HepG2 (cell line): ENCODE measurements around the gene SGPP1. TPM values are rescaled to one million over a fixed set of nuclear protein-coding genes. Genes with fewer than 3 reads are reported as not detected.

Experiments used
- ATAC-seq: fragments of 200-7000 bp; cut with Tn5 transposase; 3 replicates; pipeline ENCODE4 v1.9.1; 2020; ENCODE audit warnings: mild to moderate bottlenecking, moderate library complexity
- BruUV-seq: library from RNA; stranded (reverse); fragments of 400-500 nt; replicated peaks from 2 replicates; lab custom pipeline; 2021; lab: Mats Ljungman, UMichigan
- CTCF ChIA-PET: fragments of 300-600 bp; formaldehyde crosslinking; extraction: SDS; loops from one replicate; lab custom pipeline; 2021; ENCODE audit warnings: low total read pairs, inconsistent platforms, low intra/inter-chr PET ratio; lab: Yijun Ruan, JAX
- POLR2A ChIA-PET: fragments of 350-600 bp; sonication (Branson Sonifier 250); formaldehyde crosslinking; loops from one replicate; lab custom pipeline; 2020; ENCODE audit warnings: antibody characterized with exemption, inconsistent platforms; lab: Yijun Ruan, JAX
- DNase-seq: peaks from one replicate; pipeline ENCODE4 v3.0.0-alpha.2; 2015; ENCODE audit warnings: low spot score
- FAIRE-seq: peaks from 3 replicates; lab custom pipeline; 2011; peaks lifted over from hg19 to GRCh38; lab: Jason Lieb, UNC
- H2AFZ ChIP-seq: one replicate; pipeline ENCODE4 v1.6.1; 2011; ENCODE audit warnings: low read length, inconsistent platforms
- H3K27ac ChIP-seq: fragments of 300-600 bp; 3 replicates; pipeline ENCODE4 v1.8.0; 2011; ENCODE audit warnings: mixed run types, mild to moderate bottlenecking, mixed read lengths, low read length, inconsistent platforms; ENCODE audit not compliant: insufficient read depth; ENCODE audit errors: extremely low read length
- H3K27me3 ChIP-seq, 2 experiments: fragments of 200-600 bp in 1 of 2; 2 replicates in 1 of 2; 3 replicates in 1 of 2; pipeline versions ENCODE4 v1.6.0 to v1.8.0; 2011; ENCODE audit warnings: low read length in 2 of 2, mild to moderate bottlenecking in 2 of 2, moderate library complexity in 2 of 2, inconsistent platforms in 1 of 2; ENCODE audit not compliant: insufficient read depth in 2 of 2, control insufficient read depth in 1 of 2
- H3K36me3 ChIP-seq, 2 experiments: fragments of 200-600 bp in 1 of 2; replicated peaks in 1 of 2; 2 replicates in 1 of 2; 3 replicates in 1 of 2; pipeline versions ENCODE4 v1.5.1 to v1.8.0; 2011; ENCODE audit warnings: low read length in 2 of 2, inconsistent platforms in 1 of 2; ENCODE audit not compliant: insufficient read depth in 2 of 2, control insufficient read depth in 1 of 2
- H3K4me1 ChIP-seq: 2 replicates; pipeline ENCODE4 v1.5.1; 2012; ENCODE audit warnings: low read length, inconsistent platforms; ENCODE audit not compliant: insufficient read depth
- H3K4me2 ChIP-seq: 2 replicates; pipeline ENCODE4 v1.6.0; 2011; ENCODE audit warnings: low read depth, low read length, inconsistent platforms
- H3K4me3 ChIP-seq, 3 experiments: fragments of 200-600 bp in 1 of 3; sonication (generic), shearing (Covaris generic) in 1 of 3; replicated peaks in 1 of 3; 2 replicates each; pipeline ENCODE4 v1.5.1; 2011 to 2016; ENCODE audit warnings: low read length in 3 of 3, inconsistent platforms in 2 of 3, low read depth in 2 of 3, mild to moderate bottlenecking in 2 of 3, control low read depth in 1 of 3, mixed read lengths in 1 of 3; ENCODE audit not compliant: insufficient read depth in 1 of 3
- H3K79me2 ChIP-seq: one replicate; pipeline ENCODE4 v1.6.1; 2011; ENCODE audit warnings: low read length, inconsistent platforms; ENCODE audit not compliant: insufficient read depth
- H3K9ac ChIP-seq: 2 replicates; pipeline ENCODE4 v1.6.0; 2011; ENCODE audit warnings: mild to moderate bottlenecking, low read depth, low read length, inconsistent platforms; ENCODE audit not compliant: insufficient read depth
- H3K9me3 ChIP-seq: 2 replicates; pipeline ENCODE4 v1.5.1; 2012; ENCODE audit warnings: mild to moderate bottlenecking, low read length
- H4K20me1 ChIP-seq: 2 replicates; pipeline ENCODE4 v1.6.0; 2011; ENCODE audit warnings: inconsistent platforms, mild to moderate bottlenecking, low read length, moderate library complexity; ENCODE audit not compliant: insufficient read depth
- CENPX ChIP-seq: sonication (generic); formaldehyde crosslinking; IDR thresholded peaks from 2 replicates; pipeline ENCODE4 v1.9.0; 2021; ENCODE audit warnings: mild to moderate bottlenecking, missing genetic modification reagents, moderate library complexity
- FOXK1 ChIP-seq: sonication (generic); formaldehyde crosslinking; IDR thresholded peaks from 2 replicates; pipeline ENCODE4 v1.4.0; 2020; ENCODE audit warnings: low read depth, missing genetic modification reagents, borderline replicate concordance
- HNF4G ChIP-seq, 2 experiments: sonication (generic) in 1 of 2; formaldehyde crosslinking in 1 of 2; IDR thresholded peaks; 2 replicates each; pipeline versions ENCODE4 v1.4.0 to v1.6.1; 2011 to 2020; ENCODE audit warnings: borderline replicate concordance in 2 of 2, low read depth in 2 of 2, mild to moderate bottlenecking in 2 of 2, low read length in 1 of 2, missing genetic modification reagents in 1 of 2, moderate library complexity in 1 of 2
- HOXA7 ChIP-seq: sonication (generic); formaldehyde crosslinking; IDR thresholded peaks from 2 replicates; pipeline ENCODE4 v1.8.1; 2022; ENCODE audit warnings: mild to moderate bottlenecking, missing genetic modification reagents, moderate library complexity
- JUND ChIP-seq: sonication (generic); formaldehyde crosslinking; IDR thresholded peaks from 2 replicates; pipeline ENCODE4 v1.8.0; 2022; ENCODE audit warnings: mild to moderate bottlenecking, missing genetic modification reagents
- MTA3 ChIP-seq: sonication (generic); formaldehyde crosslinking; IDR thresholded peaks from 2 replicates; pipeline ENCODE4 v1.4.0; 2020; ENCODE audit warnings: missing genetic modification reagents
- NR2F6 ChIP-seq, 2 experiments: IDR thresholded peaks; 2 replicates each; pipeline ENCODE4 v1.6.1; 2016; ENCODE audit warnings: antibody characterized with exemption in 1 of 2, mild to moderate bottlenecking in 1 of 2
- NRL ChIP-seq: sonication (generic); formaldehyde crosslinking; IDR thresholded peaks from 2 replicates; pipeline ENCODE4 v1.5.0; 2020; ENCODE audit warnings: missing genetic modification reagents, mild to moderate bottlenecking, moderate library complexity, borderline replicate concordance
- PPARG ChIP-seq: conservative IDR thresholded peaks from 2 replicates; pipeline ENCODE4 v1.6.1; 2016; ENCODE audit warnings: missing biosample characterization, missing genetic modification reagents
- SNAI1 ChIP-seq: sonication (generic); formaldehyde crosslinking; IDR thresholded peaks from 2 replicates; pipeline ENCODE4 v1.5.0; 2020; ENCODE audit warnings: mild to moderate bottlenecking, missing genetic modification reagents, borderline replicate concordance
- STAG1 ChIP-seq: sonication (generic); formaldehyde crosslinking; IDR thresholded peaks from 2 replicates; pipeline ENCODE4 v1.4.0; 2020; ENCODE audit warnings: missing genetic modification reagents
- ZKSCAN1 ChIP-seq: fragments of 150-350 bp; IDR thresholded peaks from 2 replicates; pipeline ENCODE4 v1.6.1; 2014; ENCODE audit warnings: low read length
- ZMYM3 ChIP-seq: sonication (generic); formaldehyde crosslinking; IDR thresholded peaks from 2 replicates; pipeline ENCODE4 v1.5.1; 2020; ENCODE audit warnings: mild to moderate bottlenecking, missing genetic modification reagents
- ZMYM4 ChIP-seq: sonication (generic); formaldehyde crosslinking; IDR thresholded peaks from 2 replicates; pipeline ENCODE4 v1.8.1; 2023; ENCODE audit warnings: mild to moderate bottlenecking, missing genetic modification reagents
- ZNF12 ChIP-seq: sonication (generic); formaldehyde crosslinking; IDR thresholded peaks from 2 replicates; pipeline ENCODE4 v1.5.0; 2020; ENCODE audit warnings: missing genetic modification reagents
- ZNF121 ChIP-seq: sonication (generic); formaldehyde crosslinking; IDR thresholded peaks from 2 replicates; pipeline ENCODE4 v1.5.0; 2020; ENCODE audit warnings: mild to moderate bottlenecking, missing genetic modification reagents
- ZNF331 ChIP-seq: sonication (generic); formaldehyde crosslinking; IDR thresholded peaks from 2 replicates; pipeline ENCODE4 v1.4.0; 2020; ENCODE audit warnings: missing genetic modification reagents
- ZNF34 ChIP-seq: sonication (generic); formaldehyde crosslinking; IDR thresholded peaks from 2 replicates; pipeline ENCODE4 v1.4.0; 2020; ENCODE audit warnings: mild to moderate bottlenecking, missing genetic modification reagents, borderline replicate concordance
- ZNF446 ChIP-seq: sonication (generic); formaldehyde crosslinking; IDR thresholded peaks from 2 replicates; pipeline ENCODE4 v1.5.0; 2020; ENCODE audit warnings: mild to moderate bottlenecking, missing genetic modification reagents
- ZNF614 ChIP-seq: IDR thresholded peaks from 2 replicates; pipeline ENCODE4 v1.6.1; 2018; ENCODE audit warnings: missing biosample characterization, missing genetic modification reagents, inconsistent platforms, borderline replicate concordance
- ZNF660 ChIP-seq: sonication (generic); formaldehyde crosslinking; IDR thresholded peaks from 2 replicates; pipeline ENCODE4 v1.5.1; 2020; ENCODE audit warnings: mild to moderate bottlenecking, low read depth, missing genetic modification reagents, borderline replicate concordance
- WGBS: methylation state at CpG from one replicate; pipeline ENCODE4 v1.1.6; 2017; ENCODE audit warnings: low lambda C conversion rate; 5-methylcytosine and 5-hydroxymethylcytosine counted together
- in situ Hi-C: cut with HindIII; loops from 2 replicates; pipeline ENCODE4 v1.10.0; 2017; ENCODE audit warnings: low pct_unique_long_range_greater_than_20kb; ENCODE audit not compliant: extremely low pct_ligation_motif_present
- intact Hi-C: fragments of 100-400 bp; cut with micrococcal nuclease; formaldehyde crosslinking; loops from one replicate; pipeline ENCODE4 v1.10.0; 2022; ENCODE audit not compliant: unreplicated experiment
- polyA plus RNA-seq, 8 experiments: library from polyadenylated mRNA; depleted of rRNA in 3 of 8; stranded (reverse) in 7 of 8; unstranded in 1 of 8; fragments of >200 nt; fragmentation: Illumina TruSeq in 4 of 8; extraction: Trizol in 4 of 8; gene quantifications; 2 replicates each; pipeline versions ENCODE4 v1.2.1 to v1.2.3, GENCODE V29; 2011 to 2016; ENCODE audit warnings: low read depth in 4 of 8, missing spikeins in 1 of 8, mixed read lengths in 1 of 8; ENCODE audit not compliant: insufficient read depth in 1 of 8
- total RNA-seq, 5 experiments: library from RNA; depleted of rRNA; stranded (reverse); fragments of >200 nt; fragmentation: Illumina TruSeq; extraction: Trizol; gene quantifications; 2 replicates each; pipeline ENCODE4 v1.2.3, GENCODE V29; 2016; ENCODE audit warnings: low read depth in 1 of 5
- TF ChIP-seq, protein P1 (sequence below): sonication (generic); formaldehyde crosslinking; IDR thresholded peaks from 2 replicates; pipeline ENCODE4 v1.4.0; 2020; ENCODE audit warnings: mild to moderate bottlenecking, low read depth, missing genetic modification reagents
- TF ChIP-seq, protein P2 (sequence below): sonication (generic); formaldehyde crosslinking; IDR thresholded peaks from 2 replicates; pipeline ENCODE4 v1.4.0; 2020; ENCODE audit warnings: missing genetic modification reagents

The SGPP1 gene
- total and polyA plus RNA-seq, 2 of the 13 experiments (the other 11 are each of a cell fraction or from before 2014, with no cell fraction given): 6.4 to 6.8 TPM

DNA sequence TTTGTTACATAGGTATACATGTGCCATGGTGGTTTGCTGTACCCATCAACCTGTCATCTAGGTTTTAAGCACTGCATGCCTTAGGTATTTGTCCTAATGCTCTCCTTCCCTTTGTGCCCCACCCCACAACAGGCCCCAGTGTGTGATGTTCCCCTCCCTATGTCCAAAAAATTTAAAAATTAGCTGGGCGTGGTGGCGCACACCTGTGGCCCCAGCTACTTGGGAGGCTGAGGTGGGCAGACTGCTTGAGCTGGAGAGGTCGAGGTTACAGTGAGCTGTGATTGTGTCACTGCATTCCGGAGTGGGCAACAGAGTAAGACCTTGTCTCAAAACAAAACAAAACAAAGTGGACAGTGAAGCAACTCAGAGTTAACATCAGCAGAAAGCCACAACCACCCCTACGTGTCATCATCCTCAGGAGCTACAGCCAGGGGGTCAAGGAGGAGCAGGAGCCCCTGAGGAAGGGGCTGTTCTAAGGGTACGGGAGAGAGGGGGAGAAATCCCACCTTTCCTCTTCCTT is 36.8 kb upstream of the SGPP1 start (continued):
- TF ChIP-seq SNAI1 (CRISPR knock-in tag) (no peak), MTA3 (CRISPR knock-in tag) (no peak), NR2F6 (IDR thresholded peaks at IDR 0.05) (no peak), NR2F6 (CRISPR knock-in tag; IDR thresholded peaks at IDR 0.05) (peak; percentile 14; the same call in 1 of the 2 replicates), ZMYM3 (CRISPR knock-in tag) (peak; percentile 65; the same call in 1 of the 2 replicates), ZNF12 (CRISPR knock-in tag) (peak; percentile 61; the same call in 1 of the 2 replicates)
- TF ChIP-seq, all 625 proteins: peak for 13

DNA sequence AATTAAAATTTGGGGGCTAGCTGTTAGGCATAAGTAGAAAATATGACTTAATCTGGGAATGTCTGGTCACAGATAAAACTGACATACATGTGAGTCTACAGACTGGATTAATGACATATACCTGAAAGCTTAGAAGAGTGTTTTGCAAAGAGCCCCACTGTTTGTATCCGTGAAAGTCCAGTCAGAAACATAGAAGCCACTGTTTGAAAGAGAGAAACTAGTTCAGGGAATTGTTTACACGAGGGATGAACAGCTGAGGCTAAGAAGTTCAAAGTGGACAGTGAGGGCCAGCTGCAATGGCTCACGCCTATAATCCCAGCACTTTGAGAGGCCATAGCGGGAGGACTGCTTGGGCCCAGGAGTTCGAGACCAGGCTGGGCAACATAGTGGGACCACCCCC is 36.2 kb upstream of the SGPP1 start:
- H3K4me2 ChIP-seq: peak overlapping the region; percentile 59; the same call in 1 of the 2 replicates
- H3K36me3 ChIP-seq: no peaks in the 10 kb centered on the region
- FAIRE-seq (peak; percentile 62), ATAC-seq (peak; percentile 98), DNase-seq (peak; percentile 90)
- no peaks in the 10 kb centered on the region for H3K79me2 ChIP-seq
- in situ Hi-C loops: loop anchor here (25.0 kb wide), 1 partner anchor 377 kb away; no protein-coding TSS in a partner anchor
- H3K4me1 ChIP-seq: peaks cover 45% of the 10 kb centered on the region
- H3K27ac ChIP-seq: peak overlapping the region; percentile 36
- no TSS peak for BruUV-seq
- no peak overlapping the region for H3K9ac ChIP-seq
- H3K9me3 ChIP-seq: no peaks in the 10 kb centered on the region
- H4K20me1 ChIP-seq: no peaks in the 10 kb centered on the region
- CTCF ChIA-PET: no interaction called here
- WGBS: 3% methylated on average over 5 of the region's 5 CpGs
- POLR2A ChIA-PET: interaction anchor here (0.9 kb wide), 1 partner anchor 11 kb away, joined by 4 read pairs; no protein-coding TSS in a partner anchor
- no peak overlapping the region for H2AFZ ChIP-seq
- intact Hi-C loops: loop anchor here (5.0 kb wide), 1 partner anchor 37 kb away; the partner anchor contains the start of gene SGPP1
- no peaks in the 10 kb centered on the region for H3K27me3 ChIP-seq
- H3K4me3 ChIP-seq: no peak overlapping the region
- TF ChIP-seq ZKSCAN1 (no peak), JUND (no peak), STAG1 (CRISPR knock-in tag) (0 out of 2 replicates have a peak, but pooled peaks have one; percentile 5), ZNF331 (CRISPR knock-in tag) (peak; percentile 57; the same call in 1 of the 2 replicates), ZNF34 (CRISPR knock-in tag) (no peak), HOXA7 (no peak), CENPX (CRISPR knock-in tag) (no peak), ZNF614 (CRISPR knock-in tag) (peak; percentile 43; the same call in 1 of the 2 replicates), FOXK1 (CRISPR knock-in tag) (peak; percentile 35; the same call in 1 of the 2 replicates), NRL (no peak), HNF4G (IDR thresholded peaks at IDR 0.05; ENCODE audit: borderline replicate concordance, low read depth, low read length) (peak; percentile 19; the same call in 1 of the 2 replicates), HNF4G (CRISPR knock-in tag; IDR thresholded peaks at IDR 0.05; ENCODE audit: borderline replicate concordance, low read depth) (no peak), ZMYM4 (CRISPR knock-in tag) (peak; percentile 68; the same call in 1 of the 2 replicates), ZNF660 (CRISPR knock-in tag) (no peak), PPARG (peak; percentile 37; the same call in 1 of the 2 replicates), ZNF121 (CRISPR knock-in tag) (0 out of 2 replicates have a peak, but pooled peaks have one; percentile 4), ZNF446 (CRISPR knock-in tag) (no peak)
- TF ChIP-seq, protein P1, sequence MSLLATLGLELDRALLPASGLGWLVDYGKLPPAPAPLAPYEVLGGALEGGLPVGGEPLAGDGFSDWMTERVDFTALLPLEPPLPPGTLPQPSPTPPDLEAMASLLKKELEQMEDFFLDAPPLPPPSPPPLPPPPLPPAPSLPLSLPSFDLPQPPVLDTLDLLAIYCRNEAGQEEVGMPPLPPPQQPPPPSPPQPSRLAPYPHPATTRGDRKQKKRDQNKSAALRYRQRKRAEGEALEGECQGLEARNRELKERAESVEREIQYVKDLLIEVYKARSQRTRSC (CRISPR knock-in tag): no peak
- TF ChIP-seq, protein P2, sequence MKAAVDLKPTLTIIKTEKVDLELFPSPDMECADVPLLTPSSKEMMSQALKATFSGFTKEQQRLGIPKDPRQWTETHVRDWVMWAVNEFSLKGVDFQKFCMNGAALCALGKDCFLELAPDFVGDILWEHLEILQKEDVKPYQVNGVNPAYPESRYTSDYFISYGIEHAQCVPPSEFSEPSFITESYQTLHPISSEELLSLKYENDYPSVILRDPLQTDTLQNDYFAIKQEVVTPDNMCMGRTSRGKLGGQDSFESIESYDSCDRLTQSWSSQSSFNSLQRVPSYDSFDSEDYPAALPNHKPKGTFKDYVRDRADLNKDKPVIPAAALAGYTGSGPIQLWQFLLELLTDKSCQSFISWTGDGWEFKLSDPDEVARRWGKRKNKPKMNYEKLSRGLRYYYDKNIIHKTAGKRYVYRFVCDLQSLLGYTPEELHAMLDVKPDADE (CRISPR knock-in tag): no peak
